GM06990 (cell line): ENCODE data around the gene PDZD2.

Source experiments
- DNase-seq: peaks from one replicate; pipeline ENCODE4 v3.0.0-alpha.2; 2011; ENCODE audit not compliant: insufficient read length; ENCODE audit errors: extremely low read depth
- H3K27me3 ChIP-seq: replicated peaks from 2 replicates; pipeline ENCODE4 v1.6.0; 2011; ENCODE audit warnings: low read length; ENCODE audit not compliant: control insufficient read depth, insufficient read depth
- H3K36me3 ChIP-seq: 2 replicates; pipeline ENCODE4 v1.5.1; 2011; ENCODE audit warnings: low read length; ENCODE audit not compliant: control insufficient read depth, insufficient read depth
- H3K4me3 ChIP-seq: replicated peaks from 2 replicates; pipeline ENCODE4 v1.5.1; 2011; ENCODE audit warnings: low read depth, mild to moderate bottlenecking, control low read depth, low read length
- CTCF ChIP-seq: IDR thresholded peaks from 2 replicates; pipeline ENCODE4 v1.5.1; 2011; ENCODE audit warnings: low read length, control low read depth, mild to moderate bottlenecking, inconsistent platforms; ENCODE audit not compliant: insufficient read depth, poor library complexity, severe bottlenecking

Gene PDZD2

GRCh38 chr5:31717561-31717960, 78.6 kb downstream of the PDZD2 start:
- TF ChIP-seq CTCF = no peak
- H3K4me3 ChIP-seq = no peak overlapping the region
- no peaks in the 10 kb centered on the region for H3K36me3 ChIP-seq
- DNase-seq = no peak
- no peaks in the 10 kb centered on the region; the same call in 1 of the 2 replicates for H3K27me3 ChIP-seq

GRCh38 chr5:31720004-31720403, 81.1 kb downstream of the PDZD2 start:
- DNase-seq = no peak
- TF ChIP-seq CTCF = no peak
- Histone ChIP-seq H3K4me3 (no peak overlapping the region), H3K36me3 (no peaks in the 10 kb centered on the region), H3K27me3 (no peaks in the 10 kb centered on the region; the same call in 1 of the 2 replicates)

GRCh38 chr5:31720811-31721345, 81.9 kb downstream of the PDZD2 start:
- Histone ChIP-seq H3K4me3 (no peak overlapping the region), H3K27me3 (no peaks in the 10 kb centered on the region; the same call in 1 of the 2 replicates), H3K36me3 (no peaks in the 10 kb centered on the region)
- no peak for TF ChIP-seq CTCF
- no peak for DNase-seq

GRCh38 chr5:31722111-31722510, 83.2 kb downstream of the PDZD2 start:
- DNase-seq = no peak
- no peak for TF ChIP-seq CTCF
- no peaks in the 10 kb centered on the region for H3K36me3 ChIP-seq
- H3K4me3 ChIP-seq = no peak overlapping the region
- no peaks in the 10 kb centered on the region; the same call in 1 of the 2 replicates for H3K27me3 ChIP-seq

GRCh38 chr5:31725996-31726395, 87.1 kb downstream of the PDZD2 start:
- TF ChIP-seq CTCF = no peak

GRCh38 chr5:31726952-31727351, 88.0 kb downstream of the PDZD2 start:
- no peak overlapping the region for H3K4me3 ChIP-seq

More at GRCh38 chr5:31725996-31726395, 87.1 kb downstream of the PDZD2 start:
- no peak for DNase-seq
- no peaks in the 10 kb centered on the region; the same call in 1 of the 2 replicates for H3K27me3 ChIP-seq
- H3K36me3 ChIP-seq = no peaks in the 10 kb centered on the region
- H3K4me3 ChIP-seq = no peak overlapping the region

More at GRCh38 chr5:31726952-31727351, 88.0 kb downstream of the PDZD2 start:
- DNase-seq = no peak
- TF ChIP-seq CTCF = no peak
- H3K27me3 ChIP-seq = no peaks in the 10 kb centered on the region
- H3K36me3 ChIP-seq = no peaks in the 10 kb centered on the region
